Fibroblast of lung (primary cell): ENCODE data around the gene KRTAP3-2. TPM values are rescaled to one million over a fixed set of nuclear protein-coding genes. Genes with fewer than 3 reads are reported as not detected.

ENCODE experiments used
- DNase-seq, 2 donors: peaks; one replicate each; pipeline versions ENCODE4 v3.0.0 to v3.0.0-alpha.2; 2010; ENCODE audit warnings: low read depth in 2 of 2
- H2AFZ ChIP-seq: 2 replicates; pipeline ENCODE4 v1.5.1; 2012; ENCODE audit warnings: low read length, control low read depth, inconsistent platforms
- H3K27ac ChIP-seq: 2 replicates; pipeline ENCODE4 v1.5.1; 2011; ENCODE audit warnings: low read length, control low read depth; ENCODE audit not compliant: insufficient read depth
- H3K27me3 ChIP-seq: 2 replicates; pipeline ENCODE4 v1.5.1; 2011; ENCODE audit warnings: mild to moderate bottlenecking, low read length; ENCODE audit not compliant: control insufficient read depth, insufficient read depth
- H3K36me3 ChIP-seq: 2 replicates; pipeline ENCODE4 v1.5.1; 2011; ENCODE audit warnings: low read length; ENCODE audit not compliant: control insufficient read depth, insufficient read depth
- H3K4me1 ChIP-seq: 2 replicates; pipeline ENCODE4 v1.5.1; 2011; ENCODE audit warnings: low read length; ENCODE audit not compliant: control insufficient read depth, insufficient read depth; ENCODE audit errors: extremely low read depth
- H3K4me2 ChIP-seq: 2 replicates; pipeline ENCODE4 v1.5.1; 2011; ENCODE audit warnings: low read length, control low read depth; ENCODE audit not compliant: insufficient read depth; ENCODE audit errors: extremely low read depth
- H3K4me3 ChIP-seq, 4 experiments: fragments of 200-600 bp in 1 of 4; sonication (generic) in 1 of 4; replicated peaks in 1 of 4; 2 replicates each; pipeline ENCODE4 v1.5.1; 2011 to 2016; ENCODE audit warnings: low read length in 4 of 4, low read depth in 3 of 4, mild to moderate bottlenecking in 3 of 4, control low read depth in 2 of 4, inconsistent platforms in 1 of 4, mixed read lengths in 1 of 4; ENCODE audit not compliant: insufficient read depth in 1 of 4; ENCODE audit errors: control extremely low read depth in 1 of 4
- H3K79me2 ChIP-seq: 2 replicates; pipeline ENCODE4 v1.5.1; 2012; ENCODE audit warnings: mild to moderate bottlenecking, low read length, inconsistent platforms; ENCODE audit not compliant: control insufficient read depth, insufficient read depth
- H3K9ac ChIP-seq: 2 replicates; pipeline ENCODE4 v1.5.1; 2011; ENCODE audit warnings: mild to moderate bottlenecking, low read length, control low read depth; ENCODE audit not compliant: insufficient read depth
- H3K9me3 ChIP-seq: 2 replicates; pipeline ENCODE4 v1.5.1; 2012; ENCODE audit warnings: low read depth, low read length; ENCODE audit not compliant: control insufficient read depth, insufficient read depth
- H4K20me1 ChIP-seq: 2 replicates; pipeline ENCODE4 v1.5.1; 2011; ENCODE audit warnings: low read length; ENCODE audit not compliant: control insufficient read depth, insufficient read depth; ENCODE audit errors: extremely low read depth
- CTCF ChIP-seq, 2 donors: IDR thresholded peaks in 1 of 2; conservative IDR thresholded peaks in 1 of 2; 1 replicate in 1 of 2; 2 replicates in 1 of 2; pipeline ENCODE4 v1.5.1; 2011 to 2012; ENCODE audit warnings: low read length in 2 of 2, control low read depth in 1 of 2, inconsistent platforms in 1 of 2, low read depth in 1 of 2, mild to moderate bottlenecking in 1 of 2
- EZH2 ChIP-seq: IDR thresholded peaks from 2 replicates; pipeline ENCODE4 v1.5.1; 2012; ENCODE audit warnings: low read length, control low read depth, mild to moderate bottlenecking; ENCODE audit errors: missing control alignments
- polyA plus RNA-seq, 2 donors: library from polyadenylated mRNA; depleted of rRNA in 1 of 2; stranded (reverse) in 1 of 2; unstranded in 1 of 2; fragments of >200 nt; gene quantifications; 2 replicates each; pipeline ENCODE4 v1.2.1, GENCODE V29; 2011 to 2012; ENCODE audit warnings: missing spikeins in 1 of 2
- total RNA-seq: library from RNA; depleted of rRNA; stranded (reverse); fragments of >200 nt; gene quantifications from 2 replicates; pipeline ENCODE4 v1.2.1, GENCODE V29; 2014

The KRTAP3-2 gene
- total and polyA plus RNA-seq, 2 donors (not counting 1 experiment from before 2014, with no cell fraction given), result not detected

GRCh38 chr17:40995116-40995515 lies 4.6 kb downstream of the KRTAP3-2 start:
- Histone ChIP-seq H3K27me3 (no peaks in the 10 kb centered on the region), H3K9me3 (no peaks in the 10 kb centered on the region), H3K4me1 (no peaks in the 10 kb centered on the region), H4K20me1 (no peaks in the 10 kb centered on the region), H3K9ac (no peak overlapping the region), H3K4me2 (no peak overlapping the region), H3K4me3 (no peak overlapping the region), H3K36me3 (no peaks in the 10 kb centered on the region), H2AFZ (no peak overlapping the region), H3K79me2 (no peaks in the 10 kb centered on the region), H3K27ac (no peak overlapping the region)
- no peak for DNase-seq
- no peak for TF ChIP-seq CTCF (conservative IDR thresholded peaks at IDR 0.05 in 1 of 2, IDR thresholded peaks at IDR 0.05 in 1 of 2; ENCODE audit: low read depth in 1 of 2, low read length in 2 of 2)

- TF ChIP-seq EZH2, result no peak
- TF ChIP-seq CTCF (conservative IDR thresholded peaks at IDR 0.05 in 1 of 2, IDR thresholded peaks at IDR 0.05 in 1 of 2; ENCODE audit: low read depth in 1 of 2, low read length in 2 of 2), result no peak
- H4K20me1 ChIP-seq, result no peaks in the 10 kb centered on the region
- H3K4me1 ChIP-seq, result no peaks in the 10 kb centered on the region
- H3K9me3 ChIP-seq, result no peaks in the 10 kb centered on the region
- no peak within 1 kb of the TSS for H3K9ac ChIP-seq
- no peaks in the 10 kb centered on the region for H3K79me2 ChIP-seq
- no peak for DNase-seq
- no peaks in the 10 kb centered on the region for H3K27me3 ChIP-seq
- H3K4me3 ChIP-seq, result no peak within 1 kb of the TSS
- no peaks in the 10 kb centered on the region for H3K36me3 ChIP-seq
- H3K4me2 ChIP-seq, result no peak within 1 kb of the TSS
- H3K27ac ChIP-seq, result no peak within 1 kb of the TSS
- H2AFZ ChIP-seq, result no peak within 1 kb of the TSS
Measured at GRCh38 chr17:40993839-40994238, 5.9 kb downstream of the KRTAP3-2 start, which contains the start of gene KRTAP3-3. TSS of gene KRTAP3-3 (minus strand) at chr17:40994164. CDS start at chr17:40994097, 67 bp downstream.

- Histone ChIP-seq H3K27ac (no peak overlapping the region), H3K9me3 (no peaks in the 10 kb centered on the region), H3K9ac (no peak overlapping the region), H4K20me1 (no peaks in the 10 kb centered on the region), H3K79me2 (no peaks in the 10 kb centered on the region), H2AFZ (no peak overlapping the region), H3K27me3 (no peaks in the 10 kb centered on the region), H3K4me3 (no peak overlapping the region), H3K4me1 (no peaks in the 10 kb centered on the region), H3K36me3 (no peaks in the 10 kb centered on the region), H3K4me2 (no peak overlapping the region)
- DNase-seq, result no peak
- TF ChIP-seq CTCF (conservative IDR thresholded peaks at IDR 0.05 in 1 of 2, IDR thresholded peaks at IDR 0.05 in 1 of 2; ENCODE audit: low read depth in 1 of 2, low read length in 2 of 2) (no peak), EZH2 (no peak)
Measured at GRCh38 chr17:40993084-40993483, 6.6 kb downstream of the KRTAP3-2 start.
